HG02943 (cell line): ENCODE data around the gene SPRR2F.

ENCODE experiments used
- ATAC-seq: cut with Tn5 transposase; IDR thresholded peaks from one replicate; pipeline ENCODE4 v1.9.1; 2021; ENCODE audit warnings: mild to moderate bottlenecking, low read depth, moderate library complexity; ENCODE audit not compliant: unreplicated experiment

Gene SPRR2F

GRCh38 chr1:153081736-153082135 lies 31.6 kb downstream of the SPRR2F start:
- no peak for ATAC-seq

GRCh38 chr1:153072806-153073726 lies 40.2 kb downstream of the SPRR2F start:
- no peak for ATAC-seq

GRCh38 chr1:153071511-153071910 lies 41.8 kb downstream of the SPRR2F start, which contains the start of gene SPRR2B:
Gene SPRR2B (minus strand): TSS chr1:153071611. CDS start chr1:153070839, 772 bp downstream.
- ATAC-seq = no peak

- no peak for ATAC-seq
Measured at GRCh38 chr1:153070243-153070642, 43.1 kb downstream of the SPRR2F start.
